ENCODE results near the gene SRD5A2.

Gene SRD5A2, protein sequence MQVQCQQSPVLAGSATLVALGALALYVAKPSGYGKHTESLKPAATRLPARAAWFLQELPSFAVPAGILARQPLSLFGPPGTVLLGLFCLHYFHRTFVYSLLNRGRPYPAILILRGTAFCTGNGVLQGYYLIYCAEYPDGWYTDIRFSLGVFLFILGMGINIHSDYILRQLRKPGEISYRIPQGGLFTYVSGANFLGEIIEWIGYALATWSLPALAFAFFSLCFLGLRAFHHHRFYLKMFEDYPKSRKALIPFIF

DNA sequence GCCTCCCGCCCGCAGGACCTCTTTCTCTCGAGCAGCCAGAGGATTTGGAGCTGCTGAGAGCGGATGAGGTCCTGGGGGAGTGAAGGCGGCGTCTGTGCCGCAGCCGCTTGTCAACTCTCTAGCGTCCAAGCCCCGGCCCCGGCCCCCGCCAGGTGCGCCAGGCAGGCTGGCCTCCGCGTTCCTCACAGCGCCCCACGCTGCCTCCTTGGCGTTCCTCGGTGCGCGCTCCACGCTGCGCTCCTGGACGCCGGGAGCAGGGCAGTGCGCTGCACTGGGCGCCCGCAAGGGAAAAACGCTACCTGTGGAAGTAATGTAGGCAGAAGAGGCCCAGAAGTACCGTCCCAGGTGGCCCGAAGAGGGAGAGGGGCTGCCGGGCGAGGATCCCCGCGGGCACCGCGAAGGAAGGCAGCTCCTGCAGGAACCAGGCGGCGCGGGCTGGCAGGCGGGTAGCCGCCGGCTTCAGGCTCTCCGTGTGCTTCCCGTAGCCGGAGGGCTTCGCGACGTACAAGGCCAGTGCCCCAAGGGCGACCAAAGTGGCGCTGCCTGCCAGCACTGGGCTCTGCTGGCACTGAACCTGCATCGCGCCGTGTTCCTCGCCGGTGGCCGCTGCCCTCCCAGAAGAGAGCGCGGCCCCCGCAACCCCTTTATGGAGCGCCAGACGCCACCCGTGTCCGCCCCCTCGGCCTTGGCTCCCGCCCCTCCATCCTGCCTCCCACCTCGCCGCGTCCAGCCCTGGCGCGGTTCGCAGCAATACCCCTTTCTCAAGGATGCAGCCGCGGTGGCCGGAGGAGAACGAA is at the start of gene SRD5A2:
SRD5A2 (minus strand) TSS at position 618 of the 797 bp plus-strand sequence; CDS start at position 580, 38 bp downstream.
- DNase-seq (ENCODE audit: low spot score) = no peak

- no peak for DNase-seq (ENCODE audit: low spot score)
Observed at GRCh38 chr2:31606509-31606908, 25.8 kb upstream of the SRD5A2 start.

DNA sequence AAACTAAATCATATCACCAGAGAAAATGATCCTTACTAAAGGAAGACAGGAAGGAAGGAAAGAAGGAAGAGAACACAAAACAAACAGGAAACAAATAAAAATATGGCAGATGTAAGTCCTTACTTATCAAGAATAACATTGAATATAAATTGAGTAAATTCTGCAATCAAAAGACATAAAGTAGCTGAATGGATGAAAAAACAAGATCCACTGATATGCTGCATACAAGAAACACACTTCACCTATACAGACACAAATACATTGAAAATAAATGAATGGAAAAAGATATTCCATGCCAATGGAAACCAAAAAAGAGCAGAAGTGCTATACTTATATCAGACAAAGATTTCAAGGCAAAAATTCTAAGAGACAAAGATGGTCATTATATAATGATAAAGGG is 18.0 kb upstream of the SRD5A2 start:
- DNase-seq (ENCODE audit: low spot score) = no peak

GRCh38 chr2:31586230-31586629 is 5.5 kb upstream of the SRD5A2 start:
- DNase-seq (ENCODE audit: low spot score) = no peak

- DNase-seq (ENCODE audit: low spot score) = no peak
Observed at GRCh38 chr2:31581124-31581795, 522 bp upstream of the SRD5A2 start.

- DNase-seq (ENCODE audit: low spot score) = no peak
Observed at GRCh38 chr2:31579996-31580320, 780 bp downstream of the SRD5A2 start.

DNA sequence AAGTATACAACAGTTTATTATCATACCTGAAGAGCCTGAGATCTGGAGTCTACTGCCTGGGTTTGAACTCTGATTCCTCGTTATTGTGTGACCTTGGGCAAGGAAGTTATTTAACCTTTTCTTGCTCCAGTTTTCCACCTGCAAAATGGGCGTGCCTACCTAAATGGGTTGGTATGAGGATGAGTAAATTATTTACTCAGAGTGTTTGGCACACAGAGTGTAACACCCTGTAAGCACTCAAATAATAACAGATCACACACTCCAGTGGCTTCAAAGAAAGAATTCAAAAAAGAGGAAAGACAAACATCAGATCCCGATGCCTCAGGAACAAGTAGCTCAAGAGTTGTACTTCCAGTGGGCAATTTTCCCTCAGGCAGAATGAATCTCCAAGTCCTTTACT is 2.4 kb downstream of the SRD5A2 start:
- DNase-seq (ENCODE audit: low spot score) = no peak

GRCh38 chr2:31577143-31577542 is 3.6 kb downstream of the SRD5A2 start:
- DNase-seq (ENCODE audit: low spot score) = no peak

GRCh38 chr2:31568585-31569201 is 12.0 kb downstream of the SRD5A2 start:
- DNase-seq (ENCODE audit: low spot score) = no peak

DNA sequence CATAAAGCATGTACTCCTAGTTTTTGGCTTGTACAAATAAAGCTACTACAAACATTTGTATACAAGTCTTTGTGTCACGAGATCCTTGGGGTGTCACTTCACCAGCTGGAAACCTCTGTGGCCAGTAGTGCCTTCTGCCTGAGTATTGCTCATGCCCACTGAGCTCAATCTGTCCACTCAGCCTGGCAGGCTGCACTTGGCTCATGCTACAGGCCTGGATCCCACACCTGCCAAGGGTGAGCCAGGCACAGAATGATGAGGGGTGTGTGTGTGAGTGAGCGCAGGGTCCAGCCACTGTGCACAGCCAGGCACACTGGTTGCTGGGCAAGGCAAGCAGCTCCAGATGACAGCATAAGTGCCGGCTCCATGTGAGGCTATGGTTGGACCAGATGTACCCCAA is 13.1 kb downstream of the SRD5A2 start:
- no peak for DNase-seq (ENCODE audit: low spot score)

DNA sequence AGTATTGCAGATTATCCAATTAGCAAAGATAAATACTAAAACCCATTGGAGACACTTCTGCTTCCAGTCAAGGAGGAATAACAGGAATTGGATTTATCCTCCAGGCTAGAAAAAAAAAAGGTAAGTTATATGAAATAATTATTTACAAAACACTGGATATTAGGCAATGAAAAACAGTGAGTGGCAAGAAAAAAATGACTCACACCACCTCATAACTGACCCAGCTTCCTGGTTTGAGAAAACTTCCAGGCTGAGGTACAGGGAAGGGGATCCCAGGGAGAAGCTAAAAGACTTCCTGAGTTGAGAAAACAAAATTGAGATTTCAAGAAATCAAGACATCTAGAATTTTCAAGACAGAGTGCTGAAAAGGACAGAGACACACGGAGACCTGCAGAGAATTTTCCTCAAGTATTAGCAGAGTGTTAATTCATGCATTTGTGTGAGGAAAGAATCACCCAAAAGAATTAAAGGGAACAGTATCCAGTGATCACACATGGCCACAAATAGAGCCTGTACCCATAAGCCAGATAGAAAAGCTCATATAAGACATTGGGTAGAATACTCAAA is 17.4 kb downstream of the SRD5A2 start:
- DNase-seq (ENCODE audit: low spot score) = no peak

DNA sequence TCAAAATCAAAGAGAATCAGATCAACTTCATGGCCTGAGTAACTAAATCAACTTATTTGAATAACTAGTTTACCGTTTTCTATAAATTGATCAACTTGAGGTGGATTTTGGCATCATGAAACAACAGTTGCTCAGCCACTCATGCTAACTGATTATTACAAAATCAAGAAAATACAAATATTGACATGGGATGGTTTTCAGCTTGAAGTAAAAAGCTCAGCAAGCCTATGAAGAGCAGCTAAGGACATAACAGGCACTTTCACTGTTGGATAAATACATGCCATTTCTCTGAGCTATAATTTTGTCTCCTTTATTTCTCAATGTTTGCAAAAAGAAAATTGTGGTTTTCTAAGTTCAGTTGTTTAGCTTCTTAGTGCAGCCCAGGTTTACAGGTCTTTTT is 18.9 kb downstream of the SRD5A2 start:
- DNase-seq (ENCODE audit: low spot score) = no peak

GRCh38 chr2:31558401-31559295 is 22.1 kb downstream of the SRD5A2 start:
- no peak for DNase-seq (ENCODE audit: low spot score)

- no peak for DNase-seq (ENCODE audit: low spot score)
Observed at GRCh38 chr2:31556940-31557339, 23.8 kb downstream of the SRD5A2 start.

- no peak for DNase-seq (ENCODE audit: low spot score)
Observed at GRCh38 chr2:31555967-31556706, 24.6 kb downstream of the SRD5A2 start.

DNA sequence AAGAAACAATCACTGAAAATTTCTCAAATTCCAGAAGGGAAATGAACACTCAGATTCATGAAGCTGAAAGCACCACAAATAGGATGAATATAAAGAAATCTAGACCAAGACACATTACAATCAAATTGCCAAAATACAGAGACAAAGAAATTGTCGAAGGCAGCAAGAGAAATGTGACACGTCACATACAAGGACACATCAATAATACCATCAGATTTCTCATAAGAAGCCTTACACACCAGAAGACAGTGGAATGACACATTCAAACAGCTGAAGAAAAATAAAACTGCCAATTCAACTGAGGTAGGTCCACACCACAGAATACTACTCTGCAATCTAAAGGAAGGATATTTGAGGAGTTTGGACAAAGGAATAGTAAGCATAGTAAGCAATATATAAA is 27.4 kb downstream of the SRD5A2 start:
- DNase-seq (ENCODE audit: low spot score) = no peak

DNA sequence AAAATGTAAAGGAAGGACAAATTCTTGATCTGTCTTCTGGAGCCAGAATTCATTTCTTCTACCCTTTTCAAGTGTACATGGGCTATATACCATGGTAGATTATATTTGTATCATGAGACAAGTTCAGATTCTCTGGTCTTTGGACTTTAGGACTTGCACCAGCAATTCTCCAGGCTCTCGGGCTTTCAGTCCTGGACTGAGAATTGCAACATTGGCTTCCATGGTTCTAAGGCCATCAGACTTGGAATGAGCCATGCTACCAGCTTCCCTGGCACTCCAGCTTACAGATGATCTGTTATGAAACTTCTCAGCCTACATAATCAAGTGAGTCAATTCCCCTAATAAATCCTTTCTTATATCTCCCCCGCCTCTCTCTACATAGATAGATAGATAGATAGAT is 33.3 kb downstream of the SRD5A2 start:
- no peak for DNase-seq (ENCODE audit: low spot score)

DNA sequence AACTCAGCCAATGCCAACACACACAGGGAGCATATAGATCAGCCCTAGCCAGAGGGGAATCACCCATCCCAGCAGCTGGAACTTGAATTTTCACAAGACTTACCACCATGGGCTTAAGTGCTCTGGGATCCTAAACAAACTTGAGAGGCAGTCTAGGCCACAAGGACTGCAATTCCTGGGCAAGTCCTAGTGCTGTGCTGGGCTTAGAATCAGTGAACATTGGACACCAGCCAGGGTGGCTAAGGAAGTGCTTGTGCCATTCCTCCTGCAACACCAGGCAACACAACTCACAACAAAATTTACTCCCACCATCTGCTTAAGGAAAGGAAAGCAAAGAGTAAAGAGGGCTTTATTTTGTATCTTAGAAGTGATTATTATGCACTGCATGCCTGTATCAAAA is 38.9 kb downstream of the SRD5A2 start:
- no peak for DNase-seq (ENCODE audit: low spot score)

GRCh38 chr2:31539505-31539904 is 41.2 kb downstream of the SRD5A2 start:
- no peak for DNase-seq (ENCODE audit: low spot score)

DNA sequence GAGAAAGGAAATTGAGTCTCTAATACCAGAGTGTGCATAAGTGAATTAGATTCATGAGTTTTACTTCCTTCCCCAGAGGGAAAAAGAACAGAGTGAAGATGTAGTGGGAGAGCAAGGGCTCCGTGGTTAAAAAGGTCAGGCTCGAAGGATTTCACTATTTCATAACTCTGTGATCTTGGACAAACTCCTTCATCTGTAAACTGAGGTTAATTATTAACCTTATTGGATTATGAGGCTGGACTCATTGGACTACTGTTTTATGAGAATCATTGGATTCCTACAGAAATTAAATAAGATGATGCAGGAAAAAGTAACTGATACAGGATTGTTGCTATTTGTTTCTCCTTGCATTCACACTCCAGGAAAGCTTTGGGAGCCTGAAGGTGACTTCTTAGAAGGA is 45.0 kb downstream of the SRD5A2 start:
- DNase-seq (ENCODE audit: low spot score) = no peak

DNA sequence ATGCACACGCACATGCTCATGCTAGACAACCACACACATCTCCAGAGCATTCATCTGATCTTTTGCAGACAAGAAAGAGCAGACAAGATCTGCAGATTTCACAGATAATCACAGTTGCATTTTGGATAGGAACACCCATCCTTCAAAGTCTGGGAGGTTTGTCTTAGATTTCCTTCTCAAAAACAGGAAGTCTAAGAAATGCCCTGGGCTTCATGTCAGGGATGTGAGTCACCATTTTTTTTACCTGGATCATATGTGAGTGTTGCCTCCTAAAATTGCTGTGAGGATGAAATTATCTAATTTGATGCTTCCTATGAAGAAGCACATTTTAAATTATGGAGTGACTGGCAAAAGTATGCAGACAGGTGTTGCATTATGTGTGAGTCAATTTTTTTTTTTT is 46.1 kb downstream of the SRD5A2 start:
- no peak for DNase-seq (ENCODE audit: low spot score)

All from COLO829 (cell line).